ENCODE measurements around the gene DIO3.

The DIO3 gene

DNA sequence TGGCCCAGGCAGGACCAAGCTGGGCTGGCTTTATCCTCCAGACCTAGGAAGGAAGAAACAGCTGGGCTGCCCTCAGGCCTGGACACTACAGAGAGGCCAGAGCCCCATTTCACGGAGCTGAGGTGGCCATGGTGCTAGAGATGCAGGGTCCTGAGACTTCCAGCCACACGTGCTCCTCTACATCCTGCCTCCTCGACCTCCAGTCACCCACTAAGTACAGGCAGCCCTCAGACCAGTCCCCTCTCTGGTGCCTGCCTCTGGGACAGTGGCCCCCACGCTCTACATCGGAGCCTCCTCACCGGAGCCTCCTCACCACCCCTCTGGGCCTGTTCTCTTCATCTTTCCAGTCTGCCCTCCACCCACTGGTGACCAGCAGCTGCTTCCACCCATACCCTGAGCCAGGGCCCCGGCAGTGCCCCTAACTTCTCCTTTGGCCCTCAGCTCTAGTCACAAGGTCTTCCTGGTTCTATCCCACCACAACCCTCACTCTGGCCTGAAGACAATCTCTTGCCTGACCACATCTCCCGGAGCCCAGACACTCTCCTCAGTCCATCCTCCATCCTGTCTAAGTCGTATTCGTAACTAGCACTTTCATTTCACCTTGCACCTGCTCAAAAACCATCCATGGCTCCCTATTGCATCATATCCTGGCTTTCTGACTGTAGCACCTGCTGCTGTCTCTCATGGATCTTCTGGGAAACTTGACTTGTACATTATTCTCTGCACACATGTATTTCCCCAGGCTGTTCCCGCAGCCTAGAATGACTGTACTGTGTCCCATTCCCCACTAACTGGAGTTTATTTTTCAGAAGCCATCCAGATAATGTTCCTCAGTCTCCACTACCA, 43.9 kb downstream of the DIO3 start:
- H3K4me3 ChIP-seq (ENCODE audit: low read length) = no peak overlapping the region
- no peaks in the 10 kb centered on the region for H3K36me3 ChIP-seq (ENCODE audit: insufficient read depth, low read depth, low read length)
- H3K9ac ChIP-seq (ENCODE audit: low read depth, low read length) = no peak overlapping the region
- no peak overlapping the region for H3K27ac ChIP-seq (ENCODE audit: low read length)
- H3K9me3 ChIP-seq (ENCODE audit: insufficient read depth, low read depth, low read length) = no peaks in the 10 kb centered on the region
- no peaks in the 10 kb centered on the region for H3K4me1 ChIP-seq (ENCODE audit: insufficient read depth, low read length)
- peaks cover 12% of the 10 kb centered on the region; the same call in 1 of the 2 replicates for H3K27me3 ChIP-seq (ENCODE audit: insufficient read depth, low read length)

GRCh38 chr14:101605836-101606235, 44.5 kb downstream of the DIO3 start:
- H3K4me3 ChIP-seq (ENCODE audit: low read length) = no peak overlapping the region
- no peaks in the 10 kb centered on the region for H3K9me3 ChIP-seq (ENCODE audit: insufficient read depth, low read depth, low read length)
- peaks cover 12% of the 10 kb centered on the region; the same call in 1 of the 2 replicates for H3K27me3 ChIP-seq (ENCODE audit: insufficient read depth, low read length)
- no peak overlapping the region for H3K9ac ChIP-seq (ENCODE audit: low read depth, low read length)
- no peaks in the 10 kb centered on the region for H3K36me3 ChIP-seq (ENCODE audit: insufficient read depth, low read depth, low read length)
- no peaks in the 10 kb centered on the region for H3K4me1 ChIP-seq (ENCODE audit: insufficient read depth, low read length)
- H3K27ac ChIP-seq (ENCODE audit: low read length) = no peak overlapping the region
